ENCODE results near the gene EVI2A.
"Not testable (repeated sequence)": the region's sequence is repeated elsewhere in the genome, so short reads cannot be mapped to it uniquely, and the experiment has no call there.

EVI2A gene

DNA sequence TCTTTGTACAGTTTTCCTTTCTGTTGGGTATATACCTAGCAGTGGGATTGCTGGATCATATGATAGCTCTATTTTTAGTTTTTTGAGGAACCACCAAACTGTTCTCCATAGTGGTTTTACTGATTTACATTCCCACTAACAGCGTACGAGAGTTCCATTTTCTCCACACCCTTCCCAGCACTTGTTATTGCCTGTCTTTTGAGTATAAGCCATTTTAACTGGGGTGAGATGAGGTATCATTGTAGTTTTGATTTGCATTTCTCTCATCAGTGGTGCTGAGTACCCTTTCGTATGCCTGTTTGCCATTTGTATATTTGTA lies 6.7 kb downstream of the EVI2A start:
- no peaks in the 10 kb centered on the region for H3K9me3 ChIP-seq (ENCODE audit: insufficient read depth, low read length)
- H3K4me2 ChIP-seq (ENCODE audit: low read depth, low read length, poor library complexity, severe bottlenecking), result peak overlapping the region; percentile 100
- no peaks in the 10 kb centered on the region for H3K27me3 ChIP-seq (ENCODE audit: low read length)
- peak overlapping the region; percentile 100 for H3K27ac ChIP-seq (ENCODE audit: low read depth, low read length)
- no peak overlapping the region for H2AFZ ChIP-seq (ENCODE audit: low read depth, low read length, severe bottlenecking)
- no peak for TF ChIP-seq EZH2phosphoT487 (conservative IDR thresholded peaks at IDR 0.05; ENCODE audit: low read length)
- TF ChIP-seq, protein P1, sequence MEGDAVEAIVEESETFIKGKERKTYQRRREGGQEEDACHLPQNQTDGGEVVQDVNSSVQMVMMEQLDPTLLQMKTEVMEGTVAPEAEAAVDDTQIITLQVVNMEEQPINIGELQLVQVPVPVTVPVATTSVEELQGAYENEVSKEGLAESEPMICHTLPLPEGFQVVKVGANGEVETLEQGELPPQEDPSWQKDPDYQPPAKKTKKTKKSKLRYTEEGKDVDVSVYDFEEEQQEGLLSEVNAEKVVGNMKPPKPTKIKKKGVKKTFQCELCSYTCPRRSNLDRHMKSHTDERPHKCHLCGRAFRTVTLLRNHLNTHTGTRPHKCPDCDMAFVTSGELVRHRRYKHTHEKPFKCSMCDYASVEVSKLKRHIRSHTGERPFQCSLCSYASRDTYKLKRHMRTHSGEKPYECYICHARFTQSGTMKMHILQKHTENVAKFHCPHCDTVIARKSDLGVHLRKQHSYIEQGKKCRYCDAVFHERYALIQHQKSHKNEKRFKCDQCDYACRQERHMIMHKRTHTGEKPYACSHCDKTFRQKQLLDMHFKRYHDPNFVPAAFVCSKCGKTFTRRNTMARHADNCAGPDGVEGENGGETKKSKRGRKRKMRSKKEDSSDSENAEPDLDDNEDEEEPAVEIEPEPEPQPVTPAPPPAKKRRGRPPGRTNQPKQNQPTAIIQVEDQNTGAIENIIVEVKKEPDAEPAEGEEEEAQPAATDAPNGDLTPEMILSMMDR (IDR thresholded peaks at IDR 0.05; ENCODE audit: insufficient read depth, low read length, poor library complexity, severe bottlenecking), result no peak
- H3K4me3 ChIP-seq (ENCODE audit: insufficient read depth, low read length, poor library complexity, severe bottlenecking), result peak overlapping the region; percentile 80
- H3K79me2 ChIP-seq (ENCODE audit: insufficient read depth, low read length), result peaks cover 75% of the 10 kb centered on the region
- H3F3A ChIP-seq (ENCODE audit: insufficient read depth), result peaks cover 99% of the 10 kb centered on the region
- H3K9ac ChIP-seq (ENCODE audit: low read length), result no peak overlapping the region
- no peaks in the 10 kb centered on the region for H4K20me1 ChIP-seq (ENCODE audit: low read depth, low read length)
- H3K9me2 ChIP-seq (replicated peaks; ENCODE audit: insufficient read depth, low read length), result no peaks in the 10 kb centered on the region
- H3K36me3 ChIP-seq (ENCODE audit: low read length), result no peaks in the 10 kb centered on the region

DNA sequence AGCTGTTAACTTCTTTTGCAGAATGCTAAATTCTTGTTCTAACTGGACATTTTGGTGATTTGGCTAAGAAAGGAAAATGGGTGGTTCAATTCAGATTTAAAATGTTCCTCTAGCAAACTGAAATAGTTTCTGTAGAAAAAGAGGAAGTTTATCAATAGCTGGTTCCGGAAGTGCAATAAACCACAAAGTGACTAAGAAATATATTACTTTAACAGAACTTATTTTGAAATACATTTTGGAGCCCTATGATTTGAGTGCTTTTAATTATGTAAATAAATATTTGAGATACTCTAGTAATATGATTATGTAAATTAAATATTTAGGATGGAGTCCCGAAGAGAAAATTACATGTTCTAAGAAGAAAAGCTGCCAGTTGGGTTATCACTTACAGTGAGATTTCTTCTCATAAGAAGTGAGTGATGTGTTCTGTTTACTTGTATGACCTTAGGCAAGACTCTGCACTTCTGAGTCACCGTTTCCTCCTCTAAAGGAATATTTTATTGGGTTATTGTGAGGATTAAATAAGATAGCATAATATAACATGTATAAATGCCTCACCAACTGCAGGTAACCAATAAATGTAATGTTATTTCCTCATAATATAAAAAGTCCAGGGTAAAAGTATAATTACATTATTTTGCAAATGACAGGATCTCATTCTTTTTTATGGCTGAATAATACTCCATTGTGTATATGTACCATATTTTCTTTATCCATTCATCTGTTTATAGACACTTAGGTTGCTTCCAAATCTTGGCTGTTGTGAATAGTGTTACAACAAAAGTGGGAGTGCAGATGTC lies 7.2 kb downstream of the EVI2A start, which contains the start of gene EVI2B:
TSS of gene EVI2B (minus strand) at position 73 of the 800 bp plus-strand sequence. CDS start 8,445 bp downstream, outside the sequence.
- Histone ChIP-seq H3K27me3 (ENCODE audit: low read length) (no peaks in the 10 kb centered on the region), H3K27ac (ENCODE audit: low read depth, low read length) (peak within 1 kb of the TSS; percentile 100), H3K36me3 (ENCODE audit: low read length) (no peaks in the 10 kb centered on the region), H2AFZ (ENCODE audit: low read depth, low read length, severe bottlenecking) (no peak within 1 kb of the TSS), H3K9ac (ENCODE audit: low read length) (peak within 1 kb of the TSS; percentile 72), H3K79me2 (ENCODE audit: insufficient read depth, low read length) (peaks cover 78% of the 10 kb centered on the region), H3K9me3 (ENCODE audit: insufficient read depth, low read length) (no peaks in the 10 kb centered on the region), H3F3A (ENCODE audit: insufficient read depth) (peaks cover 99% of the 10 kb centered on the region), H3K4me2 (ENCODE audit: low read depth, low read length, poor library complexity, severe bottlenecking) (peak within 1 kb of the TSS; percentile 100), H3K4me3 (ENCODE audit: insufficient read depth, low read length, poor library complexity, severe bottlenecking) (peak within 1 kb of the TSS; percentile 80), H3K9me2 (replicated peaks; ENCODE audit: insufficient read depth, low read length) (no peaks in the 10 kb centered on the region), H4K20me1 (ENCODE audit: low read depth, low read length) (no peaks in the 10 kb centered on the region)
- TF ChIP-seq, protein P1 (IDR thresholded peaks at IDR 0.05; ENCODE audit: insufficient read depth, low read length, poor library complexity, severe bottlenecking), result no peak
- TF ChIP-seq EZH2phosphoT487 (conservative IDR thresholded peaks at IDR 0.05; ENCODE audit: low read length), result no peak

DNA sequence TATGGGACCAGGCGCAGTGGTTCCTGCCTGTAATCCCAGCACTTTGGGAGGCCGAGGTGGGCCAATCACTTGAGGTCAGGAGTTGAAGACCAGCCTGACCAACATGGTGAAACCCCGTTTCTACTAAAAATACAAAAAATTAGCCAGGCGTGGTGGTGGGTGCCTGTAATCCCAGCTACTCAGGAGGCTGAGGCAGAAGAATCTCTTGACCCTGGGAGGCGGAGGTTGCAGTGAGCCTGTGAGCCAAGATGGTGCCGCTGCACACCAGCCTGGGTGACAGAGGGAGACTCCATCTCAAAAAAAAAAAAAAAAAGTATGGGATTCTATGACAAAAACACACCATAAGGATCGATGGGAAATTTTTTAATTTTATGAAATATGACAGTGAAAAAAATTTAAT lies 9.2 kb downstream of the EVI2A start:
- peaks cover 92% of the 10 kb centered on the region for H3F3A ChIP-seq (ENCODE audit: insufficient read depth)
- not testable (repeated sequence) for H3K9me2 ChIP-seq (replicated peaks; ENCODE audit: insufficient read depth, low read length); H3K9me3 ChIP-seq (ENCODE audit: insufficient read depth, low read length); H3K27me3 ChIP-seq (ENCODE audit: low read length); H4K20me1 ChIP-seq (ENCODE audit: low read depth, low read length); H2AFZ ChIP-seq (ENCODE audit: low read depth, low read length, severe bottlenecking); H3K36me3 ChIP-seq (ENCODE audit: low read length)
- H3K4me2 ChIP-seq (ENCODE audit: low read depth, low read length, poor library complexity, severe bottlenecking), result peak overlapping the region; percentile 100
- H3K79me2 ChIP-seq (ENCODE audit: insufficient read depth, low read length), result peaks cover 85% of the 10 kb centered on the region
- H3K9ac ChIP-seq (ENCODE audit: low read length), result peak overlapping the region; percentile 72
- H3K4me3 ChIP-seq (ENCODE audit: insufficient read depth, low read length, poor library complexity, severe bottlenecking), result peak overlapping the region; percentile 80
- H3K27ac ChIP-seq (ENCODE audit: low read depth, low read length), result peak overlapping the region; percentile 100

DNA sequence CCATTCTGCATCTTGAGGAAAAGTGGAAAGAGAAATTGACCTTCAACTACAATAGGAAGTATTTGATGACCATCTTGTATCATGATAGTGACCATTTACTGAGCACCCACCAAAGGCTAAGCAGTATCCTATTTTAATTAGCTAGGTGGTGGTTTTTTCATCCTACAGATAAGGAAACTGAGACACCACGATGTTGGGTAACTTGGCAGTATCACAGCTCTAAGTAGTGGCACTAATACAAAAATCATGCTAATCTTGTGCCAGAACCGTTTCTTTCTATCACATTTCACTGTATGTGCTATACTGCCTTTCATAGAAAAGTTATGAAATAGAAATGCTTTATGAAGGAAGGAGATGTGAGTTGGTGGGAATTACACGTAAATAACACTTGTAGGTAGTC lies 9.9 kb downstream of the EVI2A start:
- H3K4me3 ChIP-seq (ENCODE audit: insufficient read depth, low read length, poor library complexity, severe bottlenecking), result peak overlapping the region; percentile 80

More for the DNA sequence above, 9.9 kb downstream of the EVI2A start:
- Histone ChIP-seq H4K20me1 (ENCODE audit: low read depth, low read length) (no peaks in the 10 kb centered on the region), H3K36me3 (ENCODE audit: low read length) (peaks cover 9% of the 10 kb centered on the region), H3K9me3 (ENCODE audit: insufficient read depth, low read length) (no peaks in the 10 kb centered on the region), H3K4me2 (ENCODE audit: low read depth, low read length, poor library complexity, severe bottlenecking) (peak overlapping the region; percentile 100), H3K79me2 (ENCODE audit: insufficient read depth, low read length) (peaks cover 85% of the 10 kb centered on the region), H3K27ac (ENCODE audit: low read depth, low read length) (peak overlapping the region; percentile 100), H2AFZ (ENCODE audit: low read depth, low read length, severe bottlenecking) (no peak overlapping the region), H3F3A (ENCODE audit: insufficient read depth) (peaks cover 85% of the 10 kb centered on the region), H3K27me3 (ENCODE audit: low read length) (no peaks in the 10 kb centered on the region), H3K9ac (ENCODE audit: low read length) (peak overlapping the region; percentile 72), H3K9me2 (replicated peaks; ENCODE audit: insufficient read depth, low read length) (no peaks in the 10 kb centered on the region)
- no peak for TF ChIP-seq EZH2phosphoT487 (conservative IDR thresholded peaks at IDR 0.05; ENCODE audit: low read length)
- TF ChIP-seq, protein P1 (IDR thresholded peaks at IDR 0.05; ENCODE audit: insufficient read depth, low read length, poor library complexity, severe bottlenecking), result no peak

Measured in SU-DHL-6 (cell line).